ENCODE results near the gene CD247.

DNA sequence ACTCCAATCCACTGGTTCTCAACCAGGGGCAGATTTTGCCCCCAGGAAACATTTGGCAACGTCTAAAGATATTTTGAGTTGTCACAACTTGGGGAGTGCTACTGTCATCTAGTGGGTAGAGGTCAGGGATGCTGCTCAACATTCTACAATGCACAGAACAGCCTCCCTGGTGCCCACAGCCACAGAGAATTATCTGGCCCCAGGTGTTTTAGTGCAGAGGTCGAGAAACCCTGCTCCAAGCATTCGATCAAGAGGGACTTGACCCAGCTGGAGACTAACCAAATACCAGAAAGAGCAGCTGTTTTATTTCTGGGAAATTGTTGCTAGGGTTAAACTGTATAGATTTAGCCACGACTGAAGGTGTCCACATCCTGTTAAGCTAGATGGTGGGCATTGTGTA is 19.2 kb downstream of the CD247 start:
- no peak for TF ChIP-seq ZNF274 (IDR thresholded peaks at IDR 0.05; ENCODE audit: low read depth, low read length)
- no peak for TF ChIP-seq SUZ12 (IDR thresholded peaks at IDR 0.05; ENCODE audit: extremely low read depth, insufficient read depth, insufficient read length)
